Osteocyte (in vitro differentiated cells): ENCODE data around the gene GLTP. TPM values are rescaled to one million over a fixed set of nuclear protein-coding genes. Genes with fewer than 3 reads are reported as not detected.
"Not testable (repeated sequence)": the region's sequence is repeated elsewhere in the genome, so short reads cannot be mapped to it uniquely, and the experiment has no call there.

Experiments used
- DNase-seq: peaks from one replicate; pipeline ENCODE4 v3.0.0; 2021; ENCODE audit warnings: mixed read lengths; ENCODE audit not compliant: unreplicated experiment; ENCODE audit errors: extremely low spot score
- H3K27ac Mint-ChIP-seq: one replicate; pipeline ENCODE4 v1.8.0; 2021; ENCODE audit warnings: mild to moderate bottlenecking, mixed read lengths; ENCODE audit not compliant: unreplicated experiment
- H3K27me3 Mint-ChIP-seq: one replicate; pipeline ENCODE4 v1.8.0; 2021; ENCODE audit warnings: mixed read lengths; ENCODE audit not compliant: unreplicated experiment
- H3K36me3 Mint-ChIP-seq: one replicate; pipeline ENCODE4 v1.8.0; 2021; ENCODE audit warnings: mixed read lengths; ENCODE audit not compliant: unreplicated experiment
- H3K4me1 Mint-ChIP-seq: one replicate; pipeline ENCODE4 v1.8.0; 2021; ENCODE audit warnings: mixed read lengths; ENCODE audit not compliant: unreplicated experiment
- H3K4me3 Mint-ChIP-seq: one replicate; pipeline ENCODE4 v1.8.0; 2021; ENCODE audit warnings: mild to moderate bottlenecking, moderate library complexity, mixed read lengths; ENCODE audit not compliant: unreplicated experiment
- H3K9me3 Mint-ChIP-seq: one replicate; pipeline ENCODE4 v1.8.0; 2021; ENCODE audit warnings: mixed read lengths; ENCODE audit not compliant: unreplicated experiment
- total RNA-seq: library from RNA; stranded (reverse); gene quantifications from 2 replicates; pipeline ENCODE4 v1.2.1, GENCODE V29; 2021
- TF ChIP-seq, protein P1 (sequence below): fragments of 200-600 bp; sonication (generic); IDR thresholded peaks from 2 replicates; pipeline ENCODE4 v1.5.0; 2021; ENCODE audit warnings: antibody characterized with exemption, mild to moderate bottlenecking, moderate library complexity

Gene GLTP
- total RNA-seq, 1 donor from 2014 or later, result 34.5 TPM

DNA sequence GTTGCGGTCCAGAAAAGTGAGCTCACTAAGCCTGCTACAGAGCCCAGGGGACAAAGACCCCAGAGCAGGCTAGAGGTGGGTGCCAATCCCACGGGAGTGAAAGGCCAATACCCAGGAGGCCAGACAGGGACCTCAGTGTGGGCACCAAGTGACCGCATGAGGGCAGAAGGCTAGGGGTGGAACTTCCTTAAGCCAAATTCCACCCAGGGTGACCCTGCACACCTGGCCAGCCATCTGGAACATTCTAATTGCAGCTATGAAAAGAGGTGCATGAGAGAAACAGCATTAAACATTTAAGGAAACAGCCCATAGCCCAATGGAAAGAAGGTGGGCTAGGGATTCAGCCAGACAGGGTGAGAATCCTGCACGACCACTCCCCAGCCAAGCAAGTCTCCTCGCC is 19.4 kb downstream of the GLTP start:
- TF ChIP-seq, protein P1, sequence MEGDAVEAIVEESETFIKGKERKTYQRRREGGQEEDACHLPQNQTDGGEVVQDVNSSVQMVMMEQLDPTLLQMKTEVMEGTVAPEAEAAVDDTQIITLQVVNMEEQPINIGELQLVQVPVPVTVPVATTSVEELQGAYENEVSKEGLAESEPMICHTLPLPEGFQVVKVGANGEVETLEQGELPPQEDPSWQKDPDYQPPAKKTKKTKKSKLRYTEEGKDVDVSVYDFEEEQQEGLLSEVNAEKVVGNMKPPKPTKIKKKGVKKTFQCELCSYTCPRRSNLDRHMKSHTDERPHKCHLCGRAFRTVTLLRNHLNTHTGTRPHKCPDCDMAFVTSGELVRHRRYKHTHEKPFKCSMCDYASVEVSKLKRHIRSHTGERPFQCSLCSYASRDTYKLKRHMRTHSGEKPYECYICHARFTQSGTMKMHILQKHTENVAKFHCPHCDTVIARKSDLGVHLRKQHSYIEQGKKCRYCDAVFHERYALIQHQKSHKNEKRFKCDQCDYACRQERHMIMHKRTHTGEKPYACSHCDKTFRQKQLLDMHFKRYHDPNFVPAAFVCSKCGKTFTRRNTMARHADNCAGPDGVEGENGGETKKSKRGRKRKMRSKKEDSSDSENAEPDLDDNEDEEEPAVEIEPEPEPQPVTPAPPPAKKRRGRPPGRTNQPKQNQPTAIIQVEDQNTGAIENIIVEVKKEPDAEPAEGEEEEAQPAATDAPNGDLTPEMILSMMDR, result no peak
- no peaks in the 10 kb centered on the region for H3K27me3 Mint-ChIP-seq
- H3K4me3 Mint-ChIP-seq, result no peak overlapping the region
- no peaks in the 10 kb centered on the region for H3K9me3 Mint-ChIP-seq
- peaks cover 8% of the 10 kb centered on the region for H3K36me3 Mint-ChIP-seq
- H3K27ac Mint-ChIP-seq, result no peak overlapping the region
- H3K4me1 Mint-ChIP-seq, result peaks cover 17% of the 10 kb centered on the region
- no peak for DNase-seq

DNA sequence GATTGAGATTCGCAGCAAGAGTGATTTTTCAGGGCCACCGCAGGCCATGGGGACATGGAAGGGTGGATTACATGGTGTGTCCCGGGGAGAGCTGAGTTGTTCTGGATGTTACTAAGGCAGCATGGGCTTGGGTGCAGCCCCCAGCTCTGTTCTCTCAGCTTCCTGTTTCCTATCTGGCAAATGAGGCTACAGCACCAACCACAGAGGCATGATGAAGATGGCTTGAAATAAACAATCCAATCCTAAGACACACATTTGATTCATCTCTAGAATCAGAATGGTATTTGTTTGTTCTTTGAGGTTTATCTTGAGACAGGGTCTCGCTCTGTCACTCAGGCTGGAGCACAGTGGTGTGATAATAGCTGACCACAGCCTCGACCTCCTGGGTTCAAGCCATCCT is 21.6 kb downstream of the GLTP start:
- DNase-seq, result no peak
- H3K27ac Mint-ChIP-seq, result no peak overlapping the region
- H3K36me3 Mint-ChIP-seq, result peaks cover 8% of the 10 kb centered on the region

DNA sequence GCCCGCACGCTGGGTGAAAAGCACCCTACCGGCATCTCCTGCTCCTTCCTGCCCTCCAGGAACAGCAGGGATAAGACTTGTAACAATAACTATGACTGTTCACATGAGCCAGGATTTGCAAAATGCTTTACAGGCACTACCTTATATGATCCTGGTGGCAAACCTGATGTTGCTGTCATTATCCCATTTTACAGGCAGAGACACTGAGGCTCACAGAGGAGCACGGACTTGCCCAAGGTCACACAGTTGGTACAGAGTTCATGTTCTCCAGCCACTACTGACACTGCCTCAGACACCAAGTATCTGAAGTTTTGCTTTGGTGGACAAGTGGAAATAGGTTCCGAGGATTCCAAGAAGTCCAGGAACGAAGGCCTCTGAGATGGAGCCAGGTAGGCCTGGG is 22.6 kb downstream of the GLTP start:
- Mint-ChIP-seq H3K36me3 (peaks cover 8% of the 10 kb centered on the region), H3K4me1 (no peaks in the 10 kb centered on the region), H3K27ac (no peak overlapping the region), H3K4me3 (no peak overlapping the region), H3K9me3 (no peaks in the 10 kb centered on the region), H3K27me3 (no peaks in the 10 kb centered on the region)
- DNase-seq, result no peak
- TF ChIP-seq, protein P1, result no peak

More for the DNA sequence above, 21.6 kb downstream of the GLTP start:
- no peak overlapping the region for H3K4me3 Mint-ChIP-seq
- TF ChIP-seq, protein P1, result no peak
- no peaks in the 10 kb centered on the region for H3K9me3 Mint-ChIP-seq
- no peaks in the 10 kb centered on the region for H3K27me3 Mint-ChIP-seq
- H3K4me1 Mint-ChIP-seq, result peaks cover 4% of the 10 kb centered on the region

DNA sequence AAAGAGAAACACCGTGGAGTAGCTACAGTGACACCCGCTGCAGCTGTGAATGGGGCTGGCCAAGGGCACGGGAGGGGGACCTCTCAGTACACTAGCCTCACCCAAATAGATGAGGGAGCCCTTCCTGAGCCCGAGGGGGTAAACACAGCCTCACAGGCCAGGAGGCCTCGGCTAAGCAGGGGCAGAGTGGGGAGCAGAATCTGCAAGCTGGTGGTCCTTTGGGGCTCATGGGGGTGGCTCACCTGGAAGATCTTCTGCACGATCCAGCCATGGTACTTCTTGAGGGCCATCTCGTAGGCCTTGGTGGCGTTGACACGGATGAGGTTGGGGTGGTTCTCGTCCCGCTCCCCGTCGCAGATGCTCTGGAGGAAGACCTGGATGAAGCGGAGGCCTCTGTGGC is 25.0 kb downstream of the GLTP start:
- TF ChIP-seq, protein P1, result no peak
- H3K36me3 Mint-ChIP-seq, result peaks cover 12% of the 10 kb centered on the region
- no peak overlapping the region for H3K4me3 Mint-ChIP-seq
- no peak overlapping the region for H3K27ac Mint-ChIP-seq
- no peaks in the 10 kb centered on the region for H3K4me1 Mint-ChIP-seq
- no peaks in the 10 kb centered on the region for H3K9me3 Mint-ChIP-seq
- no peak for DNase-seq
- no peaks in the 10 kb centered on the region for H3K27me3 Mint-ChIP-seq

DNA sequence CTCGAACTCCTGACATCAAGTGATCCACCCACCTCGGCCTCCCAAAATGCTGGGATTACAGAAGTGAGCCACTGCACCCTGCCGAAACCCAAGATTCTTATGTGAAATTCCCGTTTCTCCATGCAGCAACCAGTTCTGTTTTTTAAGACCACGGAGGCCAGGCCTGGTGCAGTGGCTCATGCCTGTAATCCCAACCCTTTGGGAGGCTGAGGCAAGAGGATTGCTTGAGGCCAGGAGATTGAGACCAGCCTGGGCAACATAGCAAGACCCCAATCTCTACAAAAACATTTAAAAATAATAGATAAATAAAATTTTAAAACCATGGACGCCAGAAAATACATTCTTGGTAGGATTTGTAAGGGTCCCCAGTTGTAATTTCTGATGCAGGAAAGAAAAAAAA is 29.8 kb downstream of the GLTP start:
- not testable (repeated sequence) for H3K27ac Mint-ChIP-seq, DNase-seq, H3K9me3 Mint-ChIP-seq, H3K36me3 Mint-ChIP-seq, H3K27me3 Mint-ChIP-seq, H3K4me3 Mint-ChIP-seq, H3K4me1 Mint-ChIP-seq

DNA sequence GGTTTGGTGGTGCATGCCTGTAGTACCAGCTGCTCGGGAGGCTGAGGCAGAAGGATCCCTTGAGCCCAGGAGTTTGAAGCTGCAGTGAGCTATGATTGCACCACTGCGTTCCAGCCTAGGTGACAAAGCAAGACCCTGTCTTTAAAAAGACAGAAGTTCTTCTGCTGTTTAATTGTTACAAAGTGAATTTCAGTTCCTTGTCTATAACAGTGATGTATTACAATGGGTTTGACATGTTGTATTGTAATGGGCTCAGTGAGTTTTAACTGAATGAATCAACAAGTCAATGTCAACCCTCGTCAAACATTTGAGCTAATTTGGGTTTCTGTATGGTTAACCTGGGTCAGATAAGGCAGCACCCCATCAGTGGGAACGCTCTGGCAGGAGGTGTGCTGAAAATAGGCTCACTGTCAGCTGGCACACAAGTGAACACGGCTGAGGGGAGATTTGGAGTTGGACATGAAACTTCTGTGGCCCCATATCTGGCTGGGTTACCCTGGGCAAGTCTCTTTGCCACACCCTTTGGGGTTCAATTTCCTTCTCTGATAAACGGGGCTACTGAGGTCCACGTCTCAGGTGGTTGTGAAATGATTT is 33.1 kb downstream of the GLTP start:
- H3K36me3 Mint-ChIP-seq, result peaks cover 4% of the 10 kb centered on the region
- no peak for DNase-seq
- H3K27ac Mint-ChIP-seq, result no peak overlapping the region
- no peaks in the 10 kb centered on the region for H3K4me1 Mint-ChIP-seq
- no peaks in the 10 kb centered on the region for H3K27me3 Mint-ChIP-seq
- TF ChIP-seq, protein P1, result no peak
- H3K9me3 Mint-ChIP-seq, result no peaks in the 10 kb centered on the region
- no peak overlapping the region for H3K4me3 Mint-ChIP-seq
